ENCODE results near the gene NDUFB5. TPM values are rescaled to one million over a fixed set of nuclear protein-coding genes. Genes with fewer than 3 reads are reported as not detected.

The NDUFB5 gene
- total and polyA plus RNA-seq, 4 donors = 44.8 to 149 (median 73.2) TPM

DNA sequence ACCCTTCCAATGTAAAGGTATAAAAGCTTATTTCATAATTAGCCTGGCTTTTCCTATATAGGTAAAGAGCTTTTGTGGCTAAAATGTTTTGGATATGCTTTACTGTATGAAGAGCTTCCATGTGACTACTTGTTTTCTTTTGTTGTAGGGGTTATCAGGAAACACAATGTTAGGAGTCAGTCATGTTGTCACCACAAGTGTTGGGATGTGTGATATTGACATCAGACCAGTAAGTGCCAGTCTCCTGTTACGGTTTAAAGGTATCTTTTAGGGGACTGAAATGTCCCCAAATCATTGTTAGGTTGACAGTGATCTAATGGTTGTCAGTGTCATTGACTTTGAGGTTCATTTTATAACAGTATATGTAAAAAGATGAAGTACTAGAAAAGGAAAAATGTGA is 23.6 kb upstream of the NDUFB5 start:
- TF ChIP-seq CTCF (IDR thresholded peaks at IDR 0.05; ENCODE audit: control extremely low read depth, extremely low read depth) = no peak
- 94 to 95% methylated on average over 1 of the region's 1 CpG for WGBS, 2 donors
- no peak for ATAC-seq (ENCODE audit: insufficient read depth, low FRiP score)

DNA sequence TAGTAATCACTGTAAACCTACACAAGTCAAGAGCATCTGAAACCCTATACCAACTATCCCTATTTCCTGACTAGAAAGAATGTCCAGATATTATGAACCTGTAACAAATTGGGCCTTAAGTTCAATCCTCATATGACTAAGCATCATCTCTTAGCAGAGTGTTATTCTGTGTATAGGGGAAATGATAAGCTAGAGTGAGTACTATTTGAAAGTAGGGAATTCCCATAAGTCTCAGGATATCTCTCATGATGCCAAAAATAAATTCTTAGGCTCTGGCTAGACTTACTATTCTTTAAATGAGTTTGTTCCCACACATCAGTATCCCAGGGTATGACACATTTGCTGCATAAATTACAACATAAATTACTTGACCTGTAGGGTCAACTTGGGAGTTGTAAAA is 15.5 kb upstream of the NDUFB5 start:
- Histone ChIP-seq H3K4me1 (ENCODE audit: control insufficient read depth in 5 of 5, insufficient read depth in 5 of 5, low read length in 5 of 5) (no peaks in the 10 kb centered on the region), H3K27ac (ENCODE audit: low read depth in 1 of 2, low read length in 1 of 2) (no peak overlapping the region), H3K36me3 (ENCODE audit: control insufficient read depth in 4 of 4, insufficient read depth in 4 of 4, low read length in 4 of 4) (peaks cover 15 to 53% (median 29%) of the 10 kb centered on the region in 4 donors), H3K27me3 (ENCODE audit: control insufficient read depth in 3 of 3, insufficient read depth in 3 of 3, low read length in 2 of 3) (no peaks in the 10 kb centered on the region), H3K4me3 (no peak overlapping the region), H3K9ac (ENCODE audit: insufficient read depth in 1 of 2, low read length in 2 of 2) (no peak overlapping the region), H3K9me3 (ENCODE audit: control insufficient read depth in 4 of 4, insufficient read depth in 3 of 4, low read length in 3 of 4) (no peaks in the 10 kb centered on the region)
- DNase-seq (no peak), ATAC-seq (ENCODE audit: insufficient read depth, low FRiP score) (no peak)
- no peak for TF ChIP-seq CTCF (IDR thresholded peaks at IDR 0.05; ENCODE audit: control extremely low read depth, extremely low read depth)

More for the DNA sequence above, 23.6 kb upstream of the NDUFB5 start:
- Histone ChIP-seq H3K27me3 (ENCODE audit: control insufficient read depth in 3 of 3, insufficient read depth in 3 of 3, low read length in 2 of 3) (no peaks in the 10 kb centered on the region), H3K4me3 (no peak overlapping the region), H3K9ac (ENCODE audit: insufficient read depth in 1 of 2, low read length in 2 of 2) (no peak overlapping the region), H3K36me3 (ENCODE audit: control insufficient read depth in 4 of 4, insufficient read depth in 4 of 4, low read length in 4 of 4) (peaks cover 15 to 39% (median 31%) of the 10 kb centered on the region in 4 donors), H3K4me1 (ENCODE audit: control insufficient read depth in 5 of 5, insufficient read depth in 5 of 5, low read length in 5 of 5) (no peaks in the 10 kb centered on the region), H3K9me3 (ENCODE audit: control insufficient read depth in 4 of 4, insufficient read depth in 3 of 4, low read length in 3 of 4) (no peaks in the 10 kb centered on the region), H3K27ac (ENCODE audit: low read depth in 1 of 2, low read length in 1 of 2) (no peak overlapping the region)
- DNase-seq = no peak

- WGBS, 2 donors = 79 to 89% methylated on average over 2 of the region's 2 CpGs
- H3K9me3 ChIP-seq (ENCODE audit: control insufficient read depth in 4 of 4, insufficient read depth in 3 of 4, low read length in 3 of 4) = no peaks in the 10 kb centered on the region
- DNase-seq (no peak), ATAC-seq (ENCODE audit: insufficient read depth, low FRiP score) (no peak)
- H3K36me3 ChIP-seq (ENCODE audit: control insufficient read depth in 4 of 4, insufficient read depth in 4 of 4, low read length in 4 of 4) = peaks cover 13 to 55% (median 31%) of the 10 kb centered on the region in 4 donors
- H3K9ac ChIP-seq (ENCODE audit: insufficient read depth in 1 of 2, low read length in 2 of 2) = no peak overlapping the region
- H3K27me3 ChIP-seq (ENCODE audit: control insufficient read depth in 3 of 3, insufficient read depth in 3 of 3, low read length in 2 of 3) = no peaks in the 10 kb centered on the region
- H3K27ac ChIP-seq (ENCODE audit: low read depth in 1 of 2, low read length in 1 of 2) = no peak overlapping the region
- H3K4me3 ChIP-seq = no peak overlapping the region
- no peaks in the 10 kb centered on the region for H3K4me1 ChIP-seq (ENCODE audit: control insufficient read depth in 5 of 5, insufficient read depth in 5 of 5, low read length in 5 of 5)
- TF ChIP-seq CTCF (IDR thresholded peaks at IDR 0.05; ENCODE audit: control extremely low read depth, extremely low read depth) = no peak
Measured at GRCh38 chr3:179590669-179591068, 13.9 kb upstream of the NDUFB5 start.

GRCh38 chr3:179591313-179591712 is 13.3 kb upstream of the NDUFB5 start:
- H3K27me3 ChIP-seq (ENCODE audit: control insufficient read depth in 3 of 3, insufficient read depth in 3 of 3, low read length in 2 of 3) = no peaks in the 10 kb centered on the region
- H3K9ac ChIP-seq (ENCODE audit: insufficient read depth in 1 of 2, low read length in 2 of 2) = no peak overlapping the region
- WGBS, 2 donors = 82 to 89% methylated on average over 1 of the region's 1 CpG
- no peaks in the 10 kb centered on the region for H3K4me1 ChIP-seq (ENCODE audit: control insufficient read depth in 5 of 5, insufficient read depth in 5 of 5, low read length in 5 of 5)
- DNase-seq (peak in 1 of 3 donors; percentile 9), ATAC-seq (ENCODE audit: insufficient read depth, low FRiP score) (no peak)
- no peaks in the 10 kb centered on the region for H3K9me3 ChIP-seq (ENCODE audit: control insufficient read depth in 4 of 4, insufficient read depth in 3 of 4, low read length in 3 of 4)
- TF ChIP-seq CTCF (IDR thresholded peaks at IDR 0.05; ENCODE audit: control extremely low read depth, extremely low read depth) = no peak
- no peak overlapping the region for H3K4me3 ChIP-seq
- H3K27ac ChIP-seq (ENCODE audit: low read depth in 1 of 2, low read length in 1 of 2) = no peak overlapping the region
- peaks cover 13 to 51% (median 31%) of the 10 kb centered on the region in 4 donors for H3K36me3 ChIP-seq (ENCODE audit: control insufficient read depth in 4 of 4, insufficient read depth in 4 of 4, low read length in 4 of 4)

Data from lung (tissue), 12 donors.